Measurements from ENCODE around the gene THOP1.

DNA sequence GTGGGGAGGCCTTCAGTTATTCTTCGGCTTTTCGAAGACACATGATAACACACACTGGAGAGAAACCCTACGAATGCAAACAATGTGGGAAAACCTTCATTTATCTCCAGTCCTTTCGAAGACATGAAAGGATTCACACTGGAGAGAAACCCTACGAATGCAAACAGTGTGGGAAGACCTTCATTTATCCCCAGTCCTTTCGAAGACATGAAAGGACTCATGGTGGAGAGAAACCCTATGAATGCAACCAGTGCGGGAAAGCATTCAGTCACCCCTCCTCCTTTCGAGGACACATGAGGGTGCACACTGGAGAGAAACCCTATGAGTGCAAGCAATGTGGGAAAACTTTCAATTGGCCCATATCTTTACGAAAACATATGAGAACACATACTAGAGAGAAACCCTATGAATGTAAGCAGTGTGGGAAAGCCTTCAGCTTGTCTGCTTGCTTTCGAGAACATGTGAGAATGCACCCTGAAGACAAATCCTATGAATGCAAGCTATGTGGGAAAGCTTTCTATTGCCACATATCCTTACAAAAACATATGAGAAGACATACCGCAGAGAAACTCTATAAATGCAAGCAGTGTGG is 67.8 kb downstream of the THOP1 start:
- TF ChIP-seq, protein P1, sequence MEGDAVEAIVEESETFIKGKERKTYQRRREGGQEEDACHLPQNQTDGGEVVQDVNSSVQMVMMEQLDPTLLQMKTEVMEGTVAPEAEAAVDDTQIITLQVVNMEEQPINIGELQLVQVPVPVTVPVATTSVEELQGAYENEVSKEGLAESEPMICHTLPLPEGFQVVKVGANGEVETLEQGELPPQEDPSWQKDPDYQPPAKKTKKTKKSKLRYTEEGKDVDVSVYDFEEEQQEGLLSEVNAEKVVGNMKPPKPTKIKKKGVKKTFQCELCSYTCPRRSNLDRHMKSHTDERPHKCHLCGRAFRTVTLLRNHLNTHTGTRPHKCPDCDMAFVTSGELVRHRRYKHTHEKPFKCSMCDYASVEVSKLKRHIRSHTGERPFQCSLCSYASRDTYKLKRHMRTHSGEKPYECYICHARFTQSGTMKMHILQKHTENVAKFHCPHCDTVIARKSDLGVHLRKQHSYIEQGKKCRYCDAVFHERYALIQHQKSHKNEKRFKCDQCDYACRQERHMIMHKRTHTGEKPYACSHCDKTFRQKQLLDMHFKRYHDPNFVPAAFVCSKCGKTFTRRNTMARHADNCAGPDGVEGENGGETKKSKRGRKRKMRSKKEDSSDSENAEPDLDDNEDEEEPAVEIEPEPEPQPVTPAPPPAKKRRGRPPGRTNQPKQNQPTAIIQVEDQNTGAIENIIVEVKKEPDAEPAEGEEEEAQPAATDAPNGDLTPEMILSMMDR (IDR thresholded peaks at IDR 0.05; ENCODE audit: low read depth, low read length), result no peak
- no peak for TF ChIP-seq POLR2A (IDR thresholded peaks at IDR 0.05; ENCODE audit: extremely low read depth, insufficient read length)
- TF ChIP-seq, protein P2, sequence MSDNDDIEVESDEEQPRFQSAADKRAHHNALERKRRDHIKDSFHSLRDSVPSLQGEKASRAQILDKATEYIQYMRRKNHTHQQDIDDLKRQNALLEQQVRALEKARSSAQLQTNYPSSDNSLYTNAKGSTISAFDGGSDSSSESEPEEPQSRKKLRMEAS (IDR thresholded peaks at IDR 0.05; ENCODE audit: low read depth, low read length), result no peak

Data from NB4 (cell line).